GM19452 (cell line): Measurements from ENCODE around the gene ARID1B.

Source experiments
- ATAC-seq: cut with Tn5 transposase; IDR thresholded peaks from one replicate; pipeline ENCODE4 v1.9.1; 2021; ENCODE audit not compliant: unreplicated experiment

The ARID1B gene

GRCh38 chr6:156876302-156876701, 99.1 kb downstream of the ARID1B start:
- ATAC-seq: no peak

GRCh38 chr6:156877126-156877863, 100.1 kb downstream of the ARID1B start:
- ATAC-seq: no peak

- no peak for ATAC-seq
Observed at GRCh38 chr6:156878681-156879080, 101.5 kb downstream of the ARID1B start.

GRCh38 chr6:156879186-156879585, 102.0 kb downstream of the ARID1B start:
- ATAC-seq: no peak

DNA sequence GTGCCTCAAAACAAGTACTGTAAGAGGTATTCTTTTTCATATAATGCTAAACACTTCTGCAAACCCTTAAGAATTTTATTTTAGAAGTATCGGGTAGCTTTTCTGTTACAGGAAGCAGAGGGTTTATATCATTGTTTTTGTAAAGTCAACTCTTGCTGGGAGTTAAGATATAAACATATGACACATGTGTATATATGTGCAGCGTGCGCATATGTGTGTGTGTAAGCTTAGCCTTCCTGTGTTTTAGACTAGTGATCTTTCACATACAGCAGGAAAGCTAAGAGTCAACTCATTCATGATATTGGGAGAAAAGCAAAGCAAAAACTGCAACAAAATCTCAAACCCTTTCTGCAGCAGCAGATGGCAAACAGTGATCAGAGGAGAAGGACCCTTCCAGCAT, 102.4 kb downstream of the ARID1B start:
- ATAC-seq: no peak

DNA sequence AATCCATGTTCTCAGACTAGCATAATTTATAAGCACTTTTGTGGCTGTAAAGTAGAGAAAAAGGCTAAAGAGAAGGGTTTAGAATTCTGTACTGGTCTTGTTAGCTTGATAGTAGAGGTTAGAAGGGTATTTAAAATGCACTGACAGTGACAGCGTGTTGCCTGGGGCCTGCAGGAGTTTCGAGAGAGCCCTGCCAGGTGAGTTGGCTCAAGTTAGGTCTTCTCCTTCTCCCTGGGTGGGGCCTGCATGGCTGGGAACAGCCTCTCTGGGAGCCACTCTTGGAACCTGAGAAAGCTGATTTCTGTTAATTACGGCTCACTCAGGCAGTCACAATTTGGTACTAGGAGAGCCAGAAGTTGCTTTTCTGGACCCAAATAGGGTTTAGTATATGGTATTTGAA, 103.7 kb downstream of the ARID1B start:
- no peak for ATAC-seq

- no peak for ATAC-seq
Observed at GRCh38 chr6:156881687-156882629, 104.8 kb downstream of the ARID1B start.

- ATAC-seq: no peak
Observed at GRCh38 chr6:156883497-156884252, 106.5 kb downstream of the ARID1B start.

DNA sequence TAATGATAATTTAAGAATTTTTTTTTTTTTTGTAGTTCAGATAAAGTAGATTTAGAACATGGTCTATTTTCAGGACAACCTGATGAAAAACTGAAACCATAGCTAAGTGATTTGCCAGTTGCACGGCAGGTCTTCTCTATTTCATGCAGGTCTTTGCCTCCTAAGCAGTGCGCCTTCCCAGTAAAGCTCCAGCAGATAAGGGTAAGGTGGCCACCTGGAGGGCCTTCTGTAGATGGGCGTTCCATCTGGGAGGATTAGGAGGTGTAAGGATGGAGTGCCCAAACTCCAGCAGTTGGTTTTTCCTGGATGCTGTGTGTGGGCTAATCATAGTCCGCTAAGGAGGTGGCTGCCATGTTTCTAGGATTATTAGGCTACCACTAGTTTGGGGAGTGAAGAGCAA, 107.1 kb downstream of the ARID1B start:
- ATAC-seq: no peak

DNA sequence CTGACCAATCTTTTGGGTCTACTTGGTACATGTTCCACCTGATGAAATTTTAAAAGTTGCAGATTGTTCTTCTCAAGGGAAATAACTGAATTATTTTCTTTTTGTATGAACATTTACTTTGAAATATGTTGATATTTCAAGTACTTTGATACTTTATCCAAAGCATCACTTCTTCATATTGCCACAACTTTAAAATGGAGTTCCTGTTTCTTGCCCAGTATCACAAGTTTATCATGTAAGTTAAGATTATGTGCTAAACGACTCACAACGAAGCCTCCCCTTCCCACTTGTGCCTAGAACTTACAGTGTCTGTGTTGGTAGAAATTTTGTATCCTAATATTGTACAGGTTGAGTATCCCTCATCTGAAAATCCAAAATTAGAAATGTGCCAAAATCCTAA, 108.4 kb downstream of the ARID1B start:
- ATAC-seq: no peak

GRCh38 chr6:156886409-156886808, 109.2 kb downstream of the ARID1B start:
- ATAC-seq: peak; percentile 83

GRCh38 chr6:156887623-156888269, 110.6 kb downstream of the ARID1B start:
- no peak for ATAC-seq

GRCh38 chr6:156889469-156889868, 112.3 kb downstream of the ARID1B start:
- ATAC-seq: no peak

- ATAC-seq: no peak
Observed at GRCh38 chr6:156889986-156890385, 112.8 kb downstream of the ARID1B start.

DNA sequence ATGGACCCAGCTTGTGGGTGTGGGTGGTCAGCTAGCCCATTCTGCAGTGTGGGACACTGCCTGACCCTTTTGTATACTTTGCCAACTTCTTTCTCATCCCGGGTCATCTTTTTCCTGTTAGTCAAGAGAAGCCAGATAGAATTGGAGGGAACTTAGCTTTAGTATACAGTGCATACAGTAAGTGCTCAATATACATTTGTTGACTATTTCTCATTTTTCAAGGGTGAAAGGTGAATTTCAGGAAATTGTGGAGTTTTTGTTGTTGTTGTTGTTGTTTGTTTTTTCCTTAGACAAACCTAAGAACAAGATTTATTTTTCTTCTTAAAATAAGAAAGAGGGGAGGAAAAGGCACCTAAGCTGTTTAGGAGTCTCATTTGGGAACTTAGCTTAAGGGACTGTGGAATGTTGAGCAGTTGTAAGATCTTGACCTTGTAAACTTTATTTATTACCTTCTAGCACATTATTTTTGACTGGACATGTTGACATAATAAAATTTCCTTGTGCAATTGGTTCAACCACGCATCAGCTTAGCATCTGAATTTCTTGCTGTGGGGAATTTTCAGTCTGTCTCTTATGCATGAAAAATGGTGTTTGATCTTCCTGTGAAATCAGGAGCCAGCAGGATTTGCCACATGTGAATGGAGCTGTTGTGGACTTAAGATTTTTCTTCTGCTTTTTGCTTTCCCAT, 113.6 kb downstream of the ARID1B start:
- ATAC-seq: no peak

DNA sequence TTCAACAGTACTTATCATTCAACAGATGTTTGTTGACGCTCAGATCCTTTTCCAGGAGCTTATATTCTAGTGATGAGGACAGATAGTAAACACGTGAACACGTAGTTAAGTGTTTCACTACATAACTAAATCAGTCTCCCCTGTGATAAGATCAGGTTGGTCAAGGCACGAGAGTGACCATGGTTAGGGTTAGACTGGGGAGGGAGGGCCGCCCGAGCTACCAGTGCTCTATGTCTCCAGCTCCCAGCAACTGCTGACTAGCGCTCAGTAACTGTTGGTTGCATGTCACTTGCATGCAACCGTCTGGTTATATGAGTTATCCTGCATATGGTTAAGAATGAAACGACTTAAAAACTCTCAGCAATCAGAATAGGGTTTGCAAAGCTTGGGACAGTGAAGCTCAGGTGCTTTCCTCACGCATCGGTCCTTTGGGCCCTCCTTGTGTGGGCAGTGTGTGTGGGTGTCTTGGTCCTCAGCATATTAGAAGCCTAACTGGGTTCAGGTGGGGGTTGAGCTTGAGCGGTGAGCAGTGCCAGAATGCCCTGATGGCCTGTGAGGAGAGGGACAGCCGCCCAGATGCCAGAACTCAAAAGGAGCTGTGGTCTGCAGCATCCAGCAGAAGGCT, 120.8 kb downstream of the ARID1B start:
- ATAC-seq: no peak

- no peak for ATAC-seq
Observed at GRCh38 chr6:156899071-156899470, 121.9 kb downstream of the ARID1B start.

DNA sequence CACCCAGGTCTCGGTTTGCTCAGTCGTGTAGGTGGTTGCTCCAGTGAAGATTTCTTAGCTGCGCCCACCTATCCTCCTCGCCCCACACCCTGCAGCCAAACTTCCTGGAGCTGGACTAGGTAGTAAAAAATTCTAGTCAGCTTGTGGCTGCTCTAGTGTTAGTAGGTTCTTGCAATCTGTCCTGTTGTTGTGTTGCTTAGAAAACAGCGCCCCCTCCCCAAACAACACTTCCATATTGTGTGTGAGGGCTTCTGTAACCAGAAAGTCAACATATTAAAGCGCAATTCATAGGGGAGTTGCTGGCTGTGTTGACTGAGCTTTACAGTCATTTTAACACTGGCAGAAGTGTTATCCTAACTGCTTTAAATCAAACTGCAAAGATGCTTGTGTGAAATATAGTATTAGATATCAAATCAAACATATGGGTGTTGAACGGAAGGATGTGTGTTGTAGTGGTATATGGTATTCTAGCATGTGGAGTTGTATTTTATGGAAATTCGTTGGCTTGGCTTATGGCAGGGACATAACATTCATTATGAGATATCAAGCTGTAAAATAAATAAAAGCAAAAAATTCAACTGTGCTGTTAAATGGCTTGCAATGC, 122.5 kb downstream of the ARID1B start:
- ATAC-seq: no peak

DNA sequence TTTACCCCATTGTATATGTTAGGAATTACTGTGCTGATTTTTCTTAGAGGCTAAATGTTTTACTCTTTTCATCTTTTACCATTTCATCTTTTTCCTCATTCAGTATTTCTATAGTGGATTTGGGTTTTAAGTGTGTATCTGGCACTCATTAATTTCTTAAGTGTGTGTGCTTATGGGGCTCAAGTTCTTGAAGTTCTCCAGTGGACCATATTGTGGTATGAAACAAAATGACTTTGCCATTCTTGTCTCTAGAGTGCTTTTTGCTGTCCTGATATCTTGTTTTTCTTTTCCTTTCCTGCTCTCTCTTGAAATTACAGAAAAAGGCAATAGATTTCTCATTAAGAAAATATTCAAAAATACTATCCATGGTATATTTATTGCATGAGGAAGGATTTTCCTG, 123.1 kb downstream of the ARID1B start:
- no peak for ATAC-seq
